HCT116 (cell line): ENCODE data around the gene FAM234A.

Source experiments
- EZH2 ChIP-seq: fragments of 200-600 bp; sonication (generic); IDR thresholded peaks from 2 replicates; pipeline ENCODE4 v1.6.1; 2017; ENCODE audit warnings: antibody characterized with exemption, mixed run types
- JUND ChIP-seq: IDR thresholded peaks from 2 replicates; pipeline ENCODE4 v1.6.1; 2012
- POLR2A ChIP-seq: IDR thresholded peaks from 2 replicates; pipeline ENCODE4 v1.7.0; 2011; ENCODE audit warnings: borderline replicate concordance; ENCODE audit not compliant: insufficient read depth, insufficient read length; ENCODE audit errors: extremely low read depth
- POLR2AphosphoS5 ChIP-seq: IDR thresholded peaks from 2 replicates; pipeline ENCODE4 v1.6.1; 2011; ENCODE audit warnings: mild to moderate bottlenecking, low read depth, low read length, moderate library complexity
- SIN3A ChIP-seq: IDR thresholded peaks from 2 replicates; pipeline ENCODE4 v1.6.1; 2012; ENCODE audit warnings: low read depth
- SP1 ChIP-seq: IDR thresholded peaks from 2 replicates; pipeline ENCODE4 v1.6.1; 2012; ENCODE audit warnings: low read depth
- ZNF274 ChIP-seq: fragments of 200-500 bp; sonication (Bioruptor generic); IDR thresholded peaks from 2 replicates; pipeline ENCODE4 v1.6.1; 2014; ENCODE audit warnings: mild to moderate bottlenecking, low read depth, low read length, inconsistent platforms
- TF ChIP-seq, protein P1 (sequence below), 3 experiments: fragments of 200-600 bp in 1 of 3; sonication (generic) in 1 of 3; IDR thresholded peaks in 2 of 3; conservative IDR thresholded peaks in 1 of 3; 2 replicates each; pipeline ENCODE4 v1.5.1; 2012 to 2017; ENCODE audit warnings: low read depth in 2 of 3, low read length in 2 of 3, antibody characterized with exemption in 1 of 3, borderline replicate concordance in 1 of 3, control low read depth in 1 of 3, mild to moderate bottlenecking in 1 of 3, mixed read lengths in 1 of 3, mixed run types in 1 of 3, moderate library complexity in 1 of 3; ENCODE audit not compliant: insufficient read depth in 1 of 3
- TF ChIP-seq, protein P2 (sequence below): IDR thresholded peaks from 2 replicates; pipeline ENCODE4 v1.6.1; 2012

DNA sequence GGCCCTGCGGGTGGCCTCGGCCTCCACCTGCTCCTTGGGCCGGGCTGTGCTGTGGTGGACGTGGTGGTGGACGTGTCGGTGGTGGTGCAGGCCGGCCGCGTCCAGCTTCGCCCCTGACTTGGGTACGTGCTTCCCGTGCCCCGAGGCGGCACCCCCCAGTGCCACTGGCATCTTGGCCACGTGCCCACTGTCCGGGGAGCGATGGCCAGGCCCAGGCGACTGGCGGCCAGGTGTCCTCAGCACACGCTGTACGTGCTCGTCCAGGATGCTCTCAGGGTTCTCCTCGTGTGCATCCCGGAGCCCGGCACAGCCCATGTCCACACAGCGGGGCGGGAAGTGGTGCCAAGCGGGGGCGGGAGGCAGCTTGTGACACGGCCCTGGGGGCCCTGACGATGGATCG is 63.2 kb downstream of the FAM234A start:
- TF ChIP-seq, protein P1, sequence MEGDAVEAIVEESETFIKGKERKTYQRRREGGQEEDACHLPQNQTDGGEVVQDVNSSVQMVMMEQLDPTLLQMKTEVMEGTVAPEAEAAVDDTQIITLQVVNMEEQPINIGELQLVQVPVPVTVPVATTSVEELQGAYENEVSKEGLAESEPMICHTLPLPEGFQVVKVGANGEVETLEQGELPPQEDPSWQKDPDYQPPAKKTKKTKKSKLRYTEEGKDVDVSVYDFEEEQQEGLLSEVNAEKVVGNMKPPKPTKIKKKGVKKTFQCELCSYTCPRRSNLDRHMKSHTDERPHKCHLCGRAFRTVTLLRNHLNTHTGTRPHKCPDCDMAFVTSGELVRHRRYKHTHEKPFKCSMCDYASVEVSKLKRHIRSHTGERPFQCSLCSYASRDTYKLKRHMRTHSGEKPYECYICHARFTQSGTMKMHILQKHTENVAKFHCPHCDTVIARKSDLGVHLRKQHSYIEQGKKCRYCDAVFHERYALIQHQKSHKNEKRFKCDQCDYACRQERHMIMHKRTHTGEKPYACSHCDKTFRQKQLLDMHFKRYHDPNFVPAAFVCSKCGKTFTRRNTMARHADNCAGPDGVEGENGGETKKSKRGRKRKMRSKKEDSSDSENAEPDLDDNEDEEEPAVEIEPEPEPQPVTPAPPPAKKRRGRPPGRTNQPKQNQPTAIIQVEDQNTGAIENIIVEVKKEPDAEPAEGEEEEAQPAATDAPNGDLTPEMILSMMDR (IDR thresholded peaks at IDR 0.05 in 2 of 3, conservative IDR thresholded peaks at IDR 0.05 in 1 of 3; ENCODE audit: borderline replicate concordance in 1 of 3, insufficient read depth in 1 of 3, low read depth in 2 of 3, low read length in 2 of 3), result no peak
- TF ChIP-seq SIN3A (no peak), POLR2AphosphoS5 (no peak), ZNF274 (no peak), JUND (no peak), EZH2 (no peak), SP1 (no peak), POLR2A (no peak)
- TF ChIP-seq, protein P2, sequence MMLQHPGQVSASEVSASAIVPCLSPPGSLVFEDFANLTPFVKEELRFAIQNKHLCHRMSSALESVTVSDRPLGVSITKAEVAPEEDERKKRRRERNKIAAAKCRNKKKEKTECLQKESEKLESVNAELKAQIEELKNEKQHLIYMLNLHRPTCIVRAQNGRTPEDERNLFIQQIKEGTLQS, result no peak
